H1 (cell line): ENCODE results near the gene CTRL. TPM values are rescaled to one million over a fixed set of nuclear protein-coding genes. Genes with fewer than 3 reads are reported as not detected.

Source experiments
- EGR1 ChIP-seq: IDR thresholded peaks from 2 replicates; pipeline ENCODE4 v1.6.1; 2011; ENCODE audit warnings: low read depth, low read length, borderline replicate concordance
- POLR2AphosphoS5 ChIP-seq: IDR thresholded peaks from 2 replicates; pipeline ENCODE4 v1.6.1; 2011; ENCODE audit warnings: low read depth, low read length
- RXRA ChIP-seq: IDR thresholded peaks from 2 replicates; pipeline ENCODE4 v1.6.1; 2011; ENCODE audit warnings: low read depth, mild to moderate bottlenecking, low read length, moderate library complexity; ENCODE audit not compliant: insufficient read depth
- YY1 ChIP-seq: IDR thresholded peaks from 2 replicates; pipeline ENCODE4 v1.6.1; 2011; ENCODE audit warnings: low read depth, mild to moderate bottlenecking, low read length
- polyA plus RNA-seq, 7 experiments: library from polyadenylated mRNA; depleted of rRNA in 3 of 7; stranded (reverse) in 5 of 7; unstranded in 2 of 7; fragments of >200 nt in 5 of 7; fragments of 200-250 nt in 2 of 7; gene quantifications; 1 replicate in 5 of 7; 2 replicates in 1 of 7; 4 replicates in 1 of 7; pipeline versions ENCODE4 v1.2.1 to v1.2.3, GENCODE V29; 2011 to 2013; ENCODE audit warnings: missing spikeins in 2 of 7, mixed read lengths in 2 of 7
- small RNA-seq: library from polyadenylated mRNA; stranded (forward); fragments of <200 nt; extraction: miRNeasy Mini kit (QIAGEN cat#:217004); gene quantifications from one replicate; pipeline ENCODE3, GENCODE V24; 2013; ENCODE audit not compliant: insufficient read depth
- total RNA-seq: library from RNA; stranded (reverse); fragmentation: NEBNext Ultra II Directional; extraction: Animal tissue kit (Norgen Biotek cat#: 25700); gene quantifications from 2 replicates; pipeline ENCODE4 v1.2.1, GENCODE V29; 2021

CTRL gene
- total and polyA plus RNA-seq, 2 of the 8 experiments (the other 6 are each of a cell fraction or from before 2014, with no cell fraction given): 1.7 to 4.2 TPM

DNA sequence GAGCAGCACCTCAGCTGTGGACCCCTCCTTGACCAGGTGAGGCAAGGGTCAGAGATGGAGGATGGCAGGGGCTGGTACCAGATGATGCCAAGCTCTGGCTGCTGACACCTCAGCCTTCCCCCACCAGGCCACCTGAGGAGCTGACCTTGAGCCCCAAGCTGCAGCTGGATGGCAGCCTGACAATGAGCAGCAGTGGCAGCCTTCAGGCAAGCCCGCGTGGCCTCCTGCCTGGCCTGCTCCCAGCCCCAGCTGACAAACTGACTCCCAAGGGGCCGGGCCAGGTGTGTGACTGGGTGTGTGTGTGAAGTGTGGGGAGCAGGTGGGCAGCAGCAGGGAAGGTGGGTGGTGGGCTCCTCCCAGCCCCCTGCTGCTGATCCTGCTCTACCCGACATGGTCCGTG is 51.7 kb downstream of the CTRL start (continued):
- TF ChIP-seq YY1 (no peak), RXRA (no peak), POLR2AphosphoS5 (no peak), EGR1 (no peak)
- TF ChIP-seq, all 59 proteins: peak for 0

Small RNA genes lying within 50 kb of the gene (small RNA-seq; reads per million reads assigned to genes)
- not detected for gene NRN1L

Other genes with a start within 250 kb of the CTRL start
- gene GFOD2, start 212.5 kb downstream of the CTRL start, total RNA-seq: 33.2 and 35.4 TPM in 2 replicates
- 21.4 and 24.5 TPM in 2 replicates for gene GFOD2, start 212.5 kb downstream of the CTRL start, polyA plus RNA-seq (2011; rRNA removed)
- gene RANBP10, start 125.3 kb downstream of the CTRL start, total RNA-seq: 13.8 and 16.8 TPM in 2 replicates
- 14.2 and 16.3 TPM in 2 replicates for gene RANBP10, start 125.3 kb downstream of the CTRL start, polyA plus RNA-seq (2011; rRNA removed)
- gene TSNAXIP1, start 125.0 kb downstream of the CTRL start, total RNA-seq: 0.37 and 1.3 TPM in 2 replicates
- 0.39 and 0.94 TPM in 2 replicates for gene TSNAXIP1, start 125.0 kb downstream of the CTRL start, polyA plus RNA-seq (2011; rRNA removed)
- 54.8 and 56.4 TPM in 2 replicates for gene THAP11, start 89.5 kb downstream of the CTRL start, total RNA-seq
- gene THAP11, start 89.5 kb downstream of the CTRL start, polyA plus RNA-seq (2011; rRNA removed): 50.8 and 61.7 TPM in 2 replicates
- gene NUTF2, start 84.9 kb downstream of the CTRL start, total RNA-seq: 219 and 229 TPM in 2 replicates
- 377 and 382 TPM in 2 replicates for gene NUTF2, start 84.9 kb downstream of the CTRL start, polyA plus RNA-seq (2011; rRNA removed)
- gene CENPT, start 84.2 kb downstream of the CTRL start, total RNA-seq: 42.2 and 42.4 TPM in 2 replicates
- gene CENPT, start 84.2 kb downstream of the CTRL start, polyA plus RNA-seq (2011; rRNA removed): 53.4 and 82.7 TPM in 2 replicates
- gene EDC4, start 58.8 kb downstream of the CTRL start, total RNA-seq: 72.7 and 73.4 TPM in 2 replicates
- gene EDC4, start 58.8 kb downstream of the CTRL start, polyA plus RNA-seq (2011; rRNA removed): 58.5 and 84.4 TPM in 2 replicates
- gene NRN1L, start 47.0 kb downstream of the CTRL start, total RNA-seq: 4.1 and 4.9 TPM in 2 replicates
- 35.2 and 49.3 TPM in 2 replicates for gene NRN1L, start 47.0 kb downstream of the CTRL start, polyA plus RNA-seq (2011; rRNA removed)
- gene PSKH1, start 38.6 kb downstream of the CTRL start, total RNA-seq: 24.8 and 25.4 TPM in 2 replicates
- 51.0 and 55.8 TPM in 2 replicates for gene PSKH1, start 38.6 kb downstream of the CTRL start, polyA plus RNA-seq (2011; rRNA removed)
- gene PSMB10, start 5.0 kb upstream of the CTRL start, total RNA-seq: 32.1 and 38.8 TPM in 2 replicates
- gene PSMB10, start 5.0 kb upstream of the CTRL start, polyA plus RNA-seq (2011; rRNA removed): 61.9 and 81.7 TPM in 2 replicates
- gene LCAT, start 12.3 kb upstream of the CTRL start, total RNA-seq: 14.9 and 19.6 TPM in 2 replicates
- gene LCAT, start 12.3 kb upstream of the CTRL start, polyA plus RNA-seq (2011; rRNA removed): 9.4 and 11.6 TPM in 2 replicates
- gene SLC12A4, start 36.8 kb upstream of the CTRL start, total RNA-seq: 41.3 and 46.6 TPM in 2 replicates
- gene SLC12A4, start 36.8 kb upstream of the CTRL start, polyA plus RNA-seq (2011; rRNA removed): 49.3 and 66.6 TPM in 2 replicates
- gene DPEP3, start 48.6 kb upstream of the CTRL start, total RNA-seq: 9.9 and 10.6 TPM in 2 replicates
- gene DPEP3, start 48.6 kb upstream of the CTRL start, polyA plus RNA-seq (2011; rRNA removed): 6.5 and 12.7 TPM in 2 replicates
- not detected in 2 replicates for gene DPEP2, start 67.6 kb upstream of the CTRL start, total RNA-seq
- 0.05 TPM in 1 of 2 replicates, not detected in the other for gene DPEP2, start 67.6 kb upstream of the CTRL start, polyA plus RNA-seq (2011; rRNA removed)
- gene DPEP2NB, start 84.0 kb upstream of the CTRL start, total RNA-seq: not detected in 2 replicates
- gene DPEP2NB, start 84.0 kb upstream of the CTRL start, polyA plus RNA-seq (2011; rRNA removed): not detected in 2 replicates
- 16.8 and 17.2 TPM in 2 replicates for gene DDX28, start 91.4 kb upstream of the CTRL start, total RNA-seq
- 28.1 and 30.3 TPM in 2 replicates for gene DDX28, start 91.4 kb upstream of the CTRL start, polyA plus RNA-seq (2011; rRNA removed)
- 24.5 and 27.0 TPM in 2 replicates for gene DUS2, start 91.4 kb upstream of the CTRL start, total RNA-seq
- 17.2 and 20.9 TPM in 2 replicates for gene DUS2, start 91.4 kb upstream of the CTRL start, polyA plus RNA-seq (2011; rRNA removed)
- 30.2 and 34.5 TPM in 2 replicates for gene NFATC3, start 153.5 kb upstream of the CTRL start, total RNA-seq
- 12.0 and 17.6 TPM in 2 replicates for gene NFATC3, start 153.5 kb upstream of the CTRL start, polyA plus RNA-seq (2011; rRNA removed)